GM06990 (cell line): ENCODE results near the gene ZRANB1.

ENCODE experiments used
- DNase-seq: peaks from one replicate; pipeline ENCODE4 v3.0.0-alpha.2; 2011; ENCODE audit not compliant: insufficient read length; ENCODE audit errors: extremely low read depth
- H3K27me3 ChIP-seq: replicated peaks from 2 replicates; pipeline ENCODE4 v1.6.0; 2011; ENCODE audit warnings: low read length; ENCODE audit not compliant: control insufficient read depth, insufficient read depth
- H3K36me3 ChIP-seq: 2 replicates; pipeline ENCODE4 v1.5.1; 2011; ENCODE audit warnings: low read length; ENCODE audit not compliant: control insufficient read depth, insufficient read depth
- H3K4me3 ChIP-seq: replicated peaks from 2 replicates; pipeline ENCODE4 v1.5.1; 2011; ENCODE audit warnings: low read depth, mild to moderate bottlenecking, control low read depth, low read length
- CTCF ChIP-seq: IDR thresholded peaks from 2 replicates; pipeline ENCODE4 v1.5.1; 2011; ENCODE audit warnings: low read length, control low read depth, mild to moderate bottlenecking, inconsistent platforms; ENCODE audit not compliant: insufficient read depth, poor library complexity, severe bottlenecking

ZRANB1 gene

GRCh38 chr10:125003901-125004467 is 62.1 kb downstream of the ZRANB1 start:
- DNase-seq, result no peak
- no peak for TF ChIP-seq CTCF
- Histone ChIP-seq H3K27me3 (no peaks in the 10 kb centered on the region; the same call in 1 of the 2 replicates), H3K4me3 (no peak overlapping the region), H3K36me3 (no peaks in the 10 kb centered on the region)

GRCh38 chr10:125004571-125005311 is 62.8 kb downstream of the ZRANB1 start:
- H3K36me3 ChIP-seq, result no peaks in the 10 kb centered on the region
- no peak for DNase-seq
- TF ChIP-seq CTCF, result no peak

GRCh38 chr10:125005312-125006187 is 63.6 kb downstream of the ZRANB1 start:
- Histone ChIP-seq H3K4me3 (no peak overlapping the region), H3K36me3 (no peaks in the 10 kb centered on the region), H3K27me3 (no peaks in the 10 kb centered on the region; the same call in 1 of the 2 replicates)
- TF ChIP-seq CTCF, result no peak
- no peak for DNase-seq

More at GRCh38 chr10:125004571-125005311, 62.8 kb downstream of the ZRANB1 start:
- Histone ChIP-seq H3K27me3 (no peaks in the 10 kb centered on the region; the same call in 1 of the 2 replicates), H3K4me3 (no peak overlapping the region)

- Histone ChIP-seq H3K27me3 (no peaks in the 10 kb centered on the region; the same call in none of the 2 replicates), H3K4me3 (no peak overlapping the region), H3K36me3 (no peaks in the 10 kb centered on the region)
- no peak for TF ChIP-seq CTCF
- DNase-seq, result no peak
Observed at GRCh38 chr10:125006188-125006680, 64.3 kb downstream of the ZRANB1 start.

GRCh38 chr10:125006921-125007426 is 65.1 kb downstream of the ZRANB1 start:
- H3K36me3 ChIP-seq, result no peaks in the 10 kb centered on the region
- TF ChIP-seq CTCF, result no peak
- no peak for DNase-seq
- no peak overlapping the region for H3K4me3 ChIP-seq
- no peaks in the 10 kb centered on the region; the same call in none of the 2 replicates for H3K27me3 ChIP-seq
